ENCODE results near the gene AS3MT. TPM values are rescaled to one million over a fixed set of nuclear protein-coding genes. Genes with fewer than 3 reads are reported as not detected.

Gene AS3MT
- total RNA-seq, 2 donors from 2014 or later, result 5.6 to 6.2 TPM

DNA sequence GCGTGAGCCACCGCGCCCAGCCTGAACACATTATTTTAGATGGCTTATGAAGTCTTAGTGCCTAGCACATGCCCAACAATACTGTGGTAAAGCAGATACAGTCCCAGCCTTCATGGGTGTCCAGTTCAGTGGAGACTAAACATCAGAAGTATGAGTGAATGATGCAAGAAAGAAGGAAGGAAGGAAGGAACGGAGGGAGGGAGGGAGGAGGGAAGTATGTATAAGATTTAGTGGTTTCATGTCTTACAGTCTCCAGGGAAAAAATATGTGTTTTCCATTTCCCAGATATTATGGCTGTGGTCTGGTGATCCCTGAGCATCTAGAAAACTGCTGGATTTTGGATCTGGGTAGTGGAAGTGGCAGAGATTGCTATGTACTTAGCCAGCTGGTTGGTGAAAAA lies 2.9 kb downstream of the AS3MT start:
- H3K36me3 ChIP-seq, result no peaks in the 10 kb centered on the region
- H3K4me3 ChIP-seq, result no peak overlapping the region
- no peaks in the 10 kb centered on the region for H3K9me3 ChIP-seq
- ATAC-seq (ENCODE audit: insufficient number of reproducible peaks, low FRiP score, low read depth) (no peak), DNase-seq (ENCODE audit: low spot score) (no peak)
- TF ChIP-seq, protein P1, sequence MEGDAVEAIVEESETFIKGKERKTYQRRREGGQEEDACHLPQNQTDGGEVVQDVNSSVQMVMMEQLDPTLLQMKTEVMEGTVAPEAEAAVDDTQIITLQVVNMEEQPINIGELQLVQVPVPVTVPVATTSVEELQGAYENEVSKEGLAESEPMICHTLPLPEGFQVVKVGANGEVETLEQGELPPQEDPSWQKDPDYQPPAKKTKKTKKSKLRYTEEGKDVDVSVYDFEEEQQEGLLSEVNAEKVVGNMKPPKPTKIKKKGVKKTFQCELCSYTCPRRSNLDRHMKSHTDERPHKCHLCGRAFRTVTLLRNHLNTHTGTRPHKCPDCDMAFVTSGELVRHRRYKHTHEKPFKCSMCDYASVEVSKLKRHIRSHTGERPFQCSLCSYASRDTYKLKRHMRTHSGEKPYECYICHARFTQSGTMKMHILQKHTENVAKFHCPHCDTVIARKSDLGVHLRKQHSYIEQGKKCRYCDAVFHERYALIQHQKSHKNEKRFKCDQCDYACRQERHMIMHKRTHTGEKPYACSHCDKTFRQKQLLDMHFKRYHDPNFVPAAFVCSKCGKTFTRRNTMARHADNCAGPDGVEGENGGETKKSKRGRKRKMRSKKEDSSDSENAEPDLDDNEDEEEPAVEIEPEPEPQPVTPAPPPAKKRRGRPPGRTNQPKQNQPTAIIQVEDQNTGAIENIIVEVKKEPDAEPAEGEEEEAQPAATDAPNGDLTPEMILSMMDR (IDR thresholded peaks at IDR 0.05), result no peak
- no peak overlapping the region for H3K27ac ChIP-seq
- no peaks in the 10 kb centered on the region for H3K27me3 ChIP-seq (replicated peaks; ENCODE audit: insufficient read depth)
- H3K4me1 ChIP-seq (ENCODE audit: control insufficient read depth in 1 of 2, low read depth in 2 of 2), result peaks cover 5 to 11% of the 10 kb centered on the region in 2 donors

DNA sequence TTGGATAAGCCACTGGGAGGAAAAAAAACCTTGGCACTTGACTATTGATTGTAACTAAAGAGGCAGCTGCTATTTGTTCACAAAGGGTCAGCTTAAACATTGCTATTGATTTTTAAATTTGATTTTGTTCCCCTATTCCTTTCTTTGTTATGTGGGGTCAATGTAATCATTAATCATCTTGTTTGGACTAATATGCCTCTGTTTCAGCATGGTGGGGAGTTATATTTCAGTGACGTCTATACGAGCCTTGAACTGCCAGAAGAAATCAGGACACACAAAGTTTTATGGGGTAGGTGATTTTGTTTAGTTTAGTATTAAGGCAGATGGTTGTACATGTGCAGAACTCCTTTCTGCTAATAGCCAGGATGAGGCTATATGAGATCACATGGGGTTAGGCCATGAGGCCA lies 7.5 kb downstream of the AS3MT start:
- DNase-seq (ENCODE audit: low spot score), result no peak
- no peak for ATAC-seq (ENCODE audit: insufficient number of reproducible peaks, low FRiP score, low read depth)
- H3K27ac ChIP-seq, result no peak overlapping the region
- H3K36me3 ChIP-seq, result no peaks in the 10 kb centered on the region
- H3K4me3 ChIP-seq, result no peak overlapping the region
- TF ChIP-seq, protein P1 (IDR thresholded peaks at IDR 0.05), result no peak
- H3K27me3 ChIP-seq (replicated peaks; ENCODE audit: insufficient read depth), result no peaks in the 10 kb centered on the region
- H3K4me1 ChIP-seq (ENCODE audit: control insufficient read depth in 1 of 2, low read depth in 2 of 2), result no peaks in the 10 kb centered on the region
- H3K9me3 ChIP-seq, result no peaks in the 10 kb centered on the region

DNA sequence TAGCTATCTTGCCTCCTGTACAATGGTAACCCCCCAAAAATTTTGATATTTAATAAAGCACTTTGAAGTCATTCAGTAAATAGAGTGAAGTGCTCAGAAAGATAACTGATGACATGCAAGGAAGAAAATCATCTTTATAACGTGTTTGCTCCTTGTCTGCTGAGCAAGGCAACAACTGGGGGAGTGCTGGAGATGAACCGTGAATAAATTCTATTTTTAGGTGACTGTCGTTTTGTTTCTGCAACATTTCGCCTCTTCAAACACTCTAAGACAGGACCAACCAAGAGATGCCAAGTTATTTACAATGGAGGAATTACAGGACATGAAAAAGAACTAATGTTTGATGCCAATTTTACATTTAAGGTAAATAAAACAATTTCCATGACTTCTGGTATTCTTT lies 9.4 kb downstream of the AS3MT start:
- TF ChIP-seq, protein P1 (IDR thresholded peaks at IDR 0.05), result no peak
- DNase-seq (ENCODE audit: low spot score), result no peak
- no peaks in the 10 kb centered on the region for H3K4me1 ChIP-seq (ENCODE audit: control insufficient read depth in 1 of 2, low read depth in 2 of 2)
- ATAC-seq (ENCODE audit: insufficient number of reproducible peaks, low FRiP score, low read depth), result no peak
- H3K36me3 ChIP-seq, result no peaks in the 10 kb centered on the region
- H3K27ac ChIP-seq, result no peak overlapping the region
- no peaks in the 10 kb centered on the region for H3K9me3 ChIP-seq
- no peak overlapping the region for H3K4me3 ChIP-seq
- H3K27me3 ChIP-seq (replicated peaks; ENCODE audit: insufficient read depth), result no peaks in the 10 kb centered on the region

DNA sequence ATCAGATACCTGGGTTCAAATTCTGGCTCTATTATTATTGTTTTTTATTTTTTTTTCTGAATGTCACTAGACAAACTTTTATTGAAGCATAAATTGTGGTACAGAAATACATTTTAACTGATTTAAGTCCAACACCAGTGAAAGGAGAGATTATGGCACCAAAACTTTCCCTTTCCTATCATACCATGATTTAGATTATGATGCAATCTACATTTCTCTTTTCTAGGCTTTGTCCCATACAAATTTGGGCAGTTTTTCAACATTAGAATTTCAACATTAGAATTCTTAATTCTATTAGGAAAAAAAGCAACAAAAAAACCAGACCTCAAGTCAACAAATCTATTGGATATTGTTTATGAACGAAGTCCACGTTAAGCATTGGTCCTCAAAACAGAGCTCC lies 11.0 kb downstream of the AS3MT start:
- H3K4me3 ChIP-seq, result no peak overlapping the region
- DNase-seq (ENCODE audit: low spot score) (no peak), ATAC-seq (ENCODE audit: insufficient number of reproducible peaks, low FRiP score, low read depth) (no peak)
- H3K27ac ChIP-seq, result no peak overlapping the region
- no peaks in the 10 kb centered on the region for H3K4me1 ChIP-seq (ENCODE audit: control insufficient read depth in 1 of 2, low read depth in 2 of 2)
- H3K27me3 ChIP-seq (replicated peaks; ENCODE audit: insufficient read depth), result no peaks in the 10 kb centered on the region
- no peaks in the 10 kb centered on the region for H3K36me3 ChIP-seq
- TF ChIP-seq, protein P1 (IDR thresholded peaks at IDR 0.05), result no peak
- no peaks in the 10 kb centered on the region for H3K9me3 ChIP-seq

DNA sequence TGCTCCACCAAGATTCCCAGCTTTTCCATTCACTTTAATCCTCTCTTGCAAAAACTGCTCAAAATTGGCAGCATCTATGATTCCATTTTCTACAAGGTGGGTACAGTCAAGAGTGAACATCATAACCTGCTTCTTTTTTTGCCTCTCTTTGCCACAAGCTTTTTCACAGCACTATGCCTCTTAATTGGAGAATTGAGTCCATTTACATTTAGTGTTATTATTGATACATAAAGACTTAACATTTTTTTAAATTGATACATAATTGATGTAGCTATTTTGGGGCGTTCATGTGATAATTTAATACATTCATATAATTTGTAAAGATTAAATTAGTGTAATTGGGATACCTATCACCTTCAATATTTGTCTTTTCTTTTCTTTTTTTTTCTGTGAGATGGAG lies 18.8 kb downstream of the AS3MT start:
- ATAC-seq (ENCODE audit: insufficient number of reproducible peaks, low FRiP score, low read depth), result no peak
- Histone ChIP-seq H3K9me3 (no peaks in the 10 kb centered on the region), H3K36me3 (peaks cover 3% of the 10 kb centered on the region), H3K4me1 (ENCODE audit: control insufficient read depth in 1 of 2, low read depth in 2 of 2) (no peaks in the 10 kb centered on the region), H3K27ac (no peak overlapping the region), H3K27me3 (replicated peaks; ENCODE audit: insufficient read depth) (no peaks in the 10 kb centered on the region), H3K4me3 (no peak overlapping the region)
- TF ChIP-seq, protein P1 (IDR thresholded peaks at IDR 0.05), result no peak
- no peak for DNase-seq (ENCODE audit: low spot score)

All from thoracic aorta (tissue), 2 donors.